Transverse colon (tissue), 4 donors: Measurements from ENCODE around the gene XNDC1N. TPM values are rescaled to one million over a fixed set of nuclear protein-coding genes. Genes with fewer than 3 reads are reported as not detected.

Experiments used
- DNase-seq: peaks from one replicate; pipeline ENCODE4 v3.0.0-alpha.2; 2019
- H3K27ac ChIP-seq, 4 donors: fragments of 200-600 bp; sonication (generic); 2 replicates each; pipeline ENCODE4 v1.5.1; 2016 to 2018; ENCODE audit warnings: inconsistent platforms in 4 of 4
- H3K27me3 ChIP-seq: fragments of 200-600 bp; sonication (generic); 2 replicates; pipeline ENCODE4 v1.5.1; 2017; ENCODE audit warnings: inconsistent platforms
- H3K36me3 ChIP-seq, 4 donors: fragments of 200-600 bp; sonication (generic); 2 replicates each; pipeline ENCODE4 v1.5.1; 2017 to 2019; ENCODE audit warnings: inconsistent platforms in 4 of 4
- H3K4me1 ChIP-seq, 4 donors: fragments of 200-600 bp; sonication (generic); 2 replicates each; pipeline ENCODE4 v1.5.1; 2017 to 2020; ENCODE audit warnings: inconsistent platforms in 4 of 4
- H3K4me3 ChIP-seq, 4 donors: fragments of 200-600 bp; sonication (generic); 1 replicate in 1 of 4; 2 replicates in 3 of 4; pipeline versions ENCODE4 v1.5.1 to v1.6.1; 2017 to 2019; ENCODE audit warnings: inconsistent platforms in 4 of 4
- H3K9me3 ChIP-seq, 2 donors: fragments of 200-600 bp; sonication (generic); 2 replicates each; pipeline ENCODE4 v1.5.1; 2017 to 2019; ENCODE audit warnings: inconsistent platforms in 2 of 2
- EP300 ChIP-seq: sonication (generic); formaldehyde crosslinking; IDR thresholded peaks from one replicate; pipeline ENCODE4 v1.6.1; 2017; ENCODE audit warnings: antibody characterized with exemption, low read depth
- POLR2A ChIP-seq: fragments of 450-650 bp; IDR thresholded peaks from one replicate; pipeline ENCODE4 v1.6.1; 2016; ENCODE audit warnings: antibody characterized with exemption, mild to moderate bottlenecking, moderate library complexity
- POLR2AphosphoS5 ChIP-seq, 3 donors: sonication (generic); formaldehyde crosslinking; IDR thresholded peaks; one replicate each; pipeline ENCODE4 v1.6.1; 2016; ENCODE audit warnings: antibody characterized with exemption in 3 of 3
- WGBS, 2 donors: methylation state at CpG; one replicate each; pipeline ENCODE4 v1.1.5; 2018; ENCODE audit warnings: low coverage in 1 of 2; 5-methylcytosine and 5-hydroxymethylcytosine counted together
- in situ Hi-C, 4 donors: fragments of 200-750 bp; cut with MboI; loops; one replicate each; pipeline versions ENCODE4 v1.15.0 to v1.15.1; 2017; ENCODE audit warnings: low sequenced_read_pairs in 3 of 4, low pct_ligation_motif_present in 1 of 4, low pct_unique_long_range_greater_than_20kb in 1 of 4
- intact Hi-C: fragments of 100-400 bp; cut with DNase I; formaldehyde crosslinking; loops from one replicate; pipeline ENCODE4 v1.15.1; 2023; ENCODE audit warnings: low total_unique reads
- total RNA-seq, 4 donors: library from RNA; depleted of rRNA; stranded (reverse); fragments of >200 nt; gene quantifications; one replicate each; pipeline ENCODE4 v1.1.0, GENCODE V29; 2016
- TF ChIP-seq, protein P1 (sequence below), 5 experiments: fragments of 200-600 bp in 3 of 5; fragments of 450-650 bp in 2 of 5; sonication (generic) in 3 of 5; IDR thresholded peaks; 1 replicate in 2 of 5; 2 replicates in 3 of 5; pipeline ENCODE4 v1.5.1; 2016 to 2017; ENCODE audit warnings: antibody characterized with exemption in 5 of 5, inconsistent platforms in 3 of 5, mild to moderate bottlenecking in 2 of 5, moderate library complexity in 1 of 5

Gene XNDC1N
- total RNA-seq, 4 donors from 2014 or later = 7.9 to 68.5 (median 15.6) TPM

DNA sequence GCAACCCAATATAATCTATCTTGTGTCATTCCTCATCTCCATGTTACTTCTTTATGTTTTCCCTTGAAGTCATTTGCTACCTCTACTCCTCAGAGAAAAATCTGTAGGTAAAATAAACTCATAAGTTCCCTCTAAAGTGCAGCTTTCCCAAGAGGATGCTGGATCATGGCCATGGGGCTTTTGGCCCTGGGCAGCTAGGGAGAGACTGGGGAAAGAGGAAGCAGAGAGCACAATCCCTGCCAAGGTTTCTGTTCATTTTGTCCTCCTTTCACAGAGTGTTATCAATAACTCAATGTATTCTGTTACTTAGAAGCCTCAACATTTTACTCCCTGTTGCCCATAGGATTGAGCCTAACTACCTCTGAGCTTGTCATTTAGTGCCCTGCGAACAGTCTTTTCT lies 9.4 kb upstream of the XNDC1N start:
- intact Hi-C loops = no loop called here
- peaks cover 0 to 19% (median 4%) of the 10 kb centered on the region in 4 donors for H3K4me1 ChIP-seq

DNA sequence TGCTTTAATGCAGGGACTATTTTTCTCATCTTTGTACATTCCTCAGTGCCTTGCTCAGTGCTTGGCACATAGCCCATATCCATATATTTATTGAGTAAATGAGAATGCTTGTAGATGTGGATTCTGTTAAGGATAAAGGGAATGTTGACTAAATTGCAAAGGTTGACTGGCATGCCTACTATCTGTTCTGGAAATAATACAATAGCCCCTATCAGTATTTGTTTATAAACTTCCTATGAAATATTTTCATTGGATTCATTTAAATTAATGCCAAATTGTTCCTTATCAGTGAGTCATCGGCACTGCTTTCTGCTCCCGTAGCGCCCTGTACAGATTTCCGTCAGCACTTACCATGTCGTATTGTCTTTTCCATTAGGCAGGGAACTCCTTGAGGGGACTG lies 8.4 kb upstream of the XNDC1N start:
- no peak overlapping the region for H3K4me3 ChIP-seq
- H3K27ac ChIP-seq = no peak overlapping the region
- in situ Hi-C loops (no loop called here), intact Hi-C loops (no loop called here)
- H3K27me3 ChIP-seq = no peaks in the 10 kb centered on the region
- H3K36me3 ChIP-seq = peaks cover 0 to 6% (median 0%) of the 10 kb centered on the region in 4 donors
- no peak for DNase-seq
- H3K9me3 ChIP-seq = no peaks in the 10 kb centered on the region
- TF ChIP-seq EP300 = no peak
- WGBS, 2 donors = 71 to 77% methylated on average over 5 of the region's 5 CpGs
- peaks cover 0 to 19% (median 4%) of the 10 kb centered on the region in 4 donors for H3K4me1 ChIP-seq

More for the DNA sequence above, 9.4 kb upstream of the XNDC1N start:
- TF ChIP-seq EP300 (no peak), POLR2AphosphoS5 (IDR thresholded peaks at IDR 0.05) (no peak), POLR2A (no peak)
- TF ChIP-seq, protein P1, sequence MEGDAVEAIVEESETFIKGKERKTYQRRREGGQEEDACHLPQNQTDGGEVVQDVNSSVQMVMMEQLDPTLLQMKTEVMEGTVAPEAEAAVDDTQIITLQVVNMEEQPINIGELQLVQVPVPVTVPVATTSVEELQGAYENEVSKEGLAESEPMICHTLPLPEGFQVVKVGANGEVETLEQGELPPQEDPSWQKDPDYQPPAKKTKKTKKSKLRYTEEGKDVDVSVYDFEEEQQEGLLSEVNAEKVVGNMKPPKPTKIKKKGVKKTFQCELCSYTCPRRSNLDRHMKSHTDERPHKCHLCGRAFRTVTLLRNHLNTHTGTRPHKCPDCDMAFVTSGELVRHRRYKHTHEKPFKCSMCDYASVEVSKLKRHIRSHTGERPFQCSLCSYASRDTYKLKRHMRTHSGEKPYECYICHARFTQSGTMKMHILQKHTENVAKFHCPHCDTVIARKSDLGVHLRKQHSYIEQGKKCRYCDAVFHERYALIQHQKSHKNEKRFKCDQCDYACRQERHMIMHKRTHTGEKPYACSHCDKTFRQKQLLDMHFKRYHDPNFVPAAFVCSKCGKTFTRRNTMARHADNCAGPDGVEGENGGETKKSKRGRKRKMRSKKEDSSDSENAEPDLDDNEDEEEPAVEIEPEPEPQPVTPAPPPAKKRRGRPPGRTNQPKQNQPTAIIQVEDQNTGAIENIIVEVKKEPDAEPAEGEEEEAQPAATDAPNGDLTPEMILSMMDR (IDR thresholded peaks at IDR 0.05) = no peak
- Histone ChIP-seq H3K36me3 (peaks cover 0 to 6% (median 0%) of the 10 kb centered on the region in 4 donors), H3K4me3 (no peak overlapping the region), H3K9me3 (no peaks in the 10 kb centered on the region), H3K27me3 (no peaks in the 10 kb centered on the region), H3K27ac (peak overlapping the region in 1 of 4 donors; percentile 20)
- 95 to 100% methylated on average over 1 of the region's 1 CpG for WGBS, 2 donors
- DNase-seq = no peak
- in situ Hi-C loops = no loop called here

DNA sequence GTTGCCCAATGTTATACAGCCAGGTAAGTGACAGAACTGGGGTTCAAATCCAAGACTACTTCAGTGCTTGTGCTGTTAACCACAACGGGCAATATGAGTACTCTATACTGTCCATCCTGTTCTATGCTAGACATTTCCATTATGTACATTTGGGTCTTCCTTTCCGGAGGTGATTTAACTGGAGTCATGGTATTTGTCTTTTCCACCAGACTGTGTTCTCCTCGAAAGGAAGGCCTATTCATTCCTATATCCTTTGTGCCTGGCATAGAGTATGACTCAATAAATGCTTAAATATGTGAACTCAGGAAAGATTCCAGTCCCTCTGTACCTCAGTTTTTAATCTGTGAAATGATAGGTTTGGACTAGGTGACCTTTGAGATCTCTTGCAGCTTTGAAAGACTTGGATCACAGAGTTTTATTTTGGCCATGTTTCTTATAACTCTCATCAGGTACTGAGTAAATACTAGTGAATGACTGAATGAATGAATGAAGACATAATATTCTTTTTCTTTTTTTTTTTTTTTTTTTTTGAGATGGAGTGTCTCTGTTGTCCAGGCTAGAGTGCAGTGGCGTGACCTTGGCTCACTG lies 7.0 kb upstream of the XNDC1N start:
- WGBS, 2 donors = 80 to 90% methylated on average over 4 of the region's 4 CpGs
- no peak for TF ChIP-seq POLR2AphosphoS5 (IDR thresholded peaks at IDR 0.05)
- TF ChIP-seq, protein P1 (IDR thresholded peaks at IDR 0.05) = no peak
- no peak for TF ChIP-seq EP300
- no peak for TF ChIP-seq POLR2A
- peaks cover 0 to 6% (median 0%) of the 10 kb centered on the region in 4 donors for H3K36me3 ChIP-seq
- H3K9me3 ChIP-seq = no peaks in the 10 kb centered on the region
- no peaks in the 10 kb centered on the region for H3K27me3 ChIP-seq
- intact Hi-C loops (no loop called here), in situ Hi-C loops (no loop called here)
- DNase-seq = no peak
- peaks cover 2 to 27% (median 4%) of the 10 kb centered on the region in 4 donors for H3K4me1 ChIP-seq
- H3K4me3 ChIP-seq = no peak overlapping the region
- no peak overlapping the region for H3K27ac ChIP-seq

DNA sequence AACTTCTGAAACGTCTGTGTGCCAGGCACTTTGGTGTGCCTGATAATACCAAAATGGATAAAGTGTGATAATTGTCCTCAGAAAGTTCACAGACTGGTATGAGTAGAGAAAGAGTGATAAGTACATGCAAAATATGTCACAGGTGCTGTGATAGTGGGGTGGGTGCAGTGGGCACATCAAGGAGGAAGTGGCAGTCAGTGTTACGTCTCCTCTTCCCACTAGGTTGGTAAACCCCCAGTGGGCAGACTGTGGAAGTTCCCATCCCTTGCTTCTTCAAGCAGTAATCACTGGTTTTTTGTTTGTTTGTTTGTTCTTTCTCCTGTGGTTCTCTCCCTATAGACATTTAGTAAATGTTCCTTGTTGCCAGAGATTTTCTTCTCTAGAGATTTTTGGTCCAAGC lies 5.8 kb upstream of the XNDC1N start:
- in situ Hi-C loops (no loop called here), intact Hi-C loops (no loop called here)
- 48 to 67% methylated on average over 2 of the region's 2 CpGs for WGBS, 2 donors
- Histone ChIP-seq H3K27ac (no peak overlapping the region), H3K36me3 (peaks cover 0 to 6% (median 0%) of the 10 kb centered on the region in 4 donors), H3K4me1 (peaks cover 12 to 38% (median 15%) of the 10 kb centered on the region in 4 donors), H3K4me3 (no peak overlapping the region), H3K27me3 (no peaks in the 10 kb centered on the region), H3K9me3 (no peaks in the 10 kb centered on the region)
- no peak for DNase-seq
- TF ChIP-seq, protein P1 (IDR thresholded peaks at IDR 0.05) = no peak
- TF ChIP-seq POLR2AphosphoS5 (IDR thresholded peaks at IDR 0.05) = no peak
- TF ChIP-seq POLR2A = no peak
- no peak for TF ChIP-seq EP300
